Measurements from ENCODE around the gene ANXA11.
A peak's percentile ranks its signal among the peaks of the same experiment; 100 is the strongest.

DNA sequence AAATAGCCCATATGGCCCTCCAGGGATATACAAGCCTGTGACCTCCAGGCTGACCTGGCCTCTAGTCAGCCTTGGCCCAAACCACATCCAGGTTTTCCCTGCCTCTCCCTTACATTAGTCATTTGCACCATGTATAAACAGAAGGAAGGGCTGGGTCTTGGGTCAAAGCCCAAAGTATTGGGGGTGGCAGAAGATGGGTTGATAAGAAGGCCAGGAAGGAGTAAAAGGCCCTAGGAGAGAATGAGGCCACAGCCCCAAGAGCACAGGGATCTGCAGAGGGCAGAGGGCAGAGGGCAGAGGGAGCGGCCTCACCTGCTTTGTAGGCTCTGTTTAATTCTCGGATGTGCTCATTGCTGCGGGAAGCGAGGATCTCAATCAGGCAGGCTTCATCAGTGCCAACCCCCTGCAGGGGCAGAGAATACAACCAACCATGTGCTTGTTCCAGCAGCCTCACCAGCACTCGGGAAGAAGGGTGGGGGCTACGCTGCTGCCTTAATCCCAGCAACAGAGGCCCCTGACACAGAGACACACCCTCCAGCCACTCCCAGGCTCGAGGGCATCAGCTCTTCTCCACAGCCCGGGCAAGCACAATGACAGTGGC is 41.5 kb downstream of the ANXA11 start:
- peak in 2 of 3 donors; percentile 48 to 87 for TF ChIP-seq POLR2AphosphoS5 (IDR thresholded peaks at IDR 0.05)
- TF ChIP-seq, protein P1, sequence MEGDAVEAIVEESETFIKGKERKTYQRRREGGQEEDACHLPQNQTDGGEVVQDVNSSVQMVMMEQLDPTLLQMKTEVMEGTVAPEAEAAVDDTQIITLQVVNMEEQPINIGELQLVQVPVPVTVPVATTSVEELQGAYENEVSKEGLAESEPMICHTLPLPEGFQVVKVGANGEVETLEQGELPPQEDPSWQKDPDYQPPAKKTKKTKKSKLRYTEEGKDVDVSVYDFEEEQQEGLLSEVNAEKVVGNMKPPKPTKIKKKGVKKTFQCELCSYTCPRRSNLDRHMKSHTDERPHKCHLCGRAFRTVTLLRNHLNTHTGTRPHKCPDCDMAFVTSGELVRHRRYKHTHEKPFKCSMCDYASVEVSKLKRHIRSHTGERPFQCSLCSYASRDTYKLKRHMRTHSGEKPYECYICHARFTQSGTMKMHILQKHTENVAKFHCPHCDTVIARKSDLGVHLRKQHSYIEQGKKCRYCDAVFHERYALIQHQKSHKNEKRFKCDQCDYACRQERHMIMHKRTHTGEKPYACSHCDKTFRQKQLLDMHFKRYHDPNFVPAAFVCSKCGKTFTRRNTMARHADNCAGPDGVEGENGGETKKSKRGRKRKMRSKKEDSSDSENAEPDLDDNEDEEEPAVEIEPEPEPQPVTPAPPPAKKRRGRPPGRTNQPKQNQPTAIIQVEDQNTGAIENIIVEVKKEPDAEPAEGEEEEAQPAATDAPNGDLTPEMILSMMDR (IDR thresholded peaks at IDR 0.05): no peak

All from stomach (tissue), 4 donors.